GM18867 (cell line): ENCODE measurements around the gene CLPTM1L.
"Not testable (repeated sequence)": the region's sequence is repeated elsewhere in the genome, so short reads cannot be mapped to it uniquely, and the experiment has no call there.

Source experiments
- ATAC-seq: cut with Tn5 transposase; IDR thresholded peaks from one replicate; pipeline ENCODE4 v1.9.1; 2021; ENCODE audit warnings: mild to moderate bottlenecking, moderate library complexity; ENCODE audit not compliant: unreplicated experiment

The CLPTM1L gene

GRCh38 chr5:1381370-1382247, 36.7 kb upstream of the CLPTM1L start:
- no peak for ATAC-seq

DNA sequence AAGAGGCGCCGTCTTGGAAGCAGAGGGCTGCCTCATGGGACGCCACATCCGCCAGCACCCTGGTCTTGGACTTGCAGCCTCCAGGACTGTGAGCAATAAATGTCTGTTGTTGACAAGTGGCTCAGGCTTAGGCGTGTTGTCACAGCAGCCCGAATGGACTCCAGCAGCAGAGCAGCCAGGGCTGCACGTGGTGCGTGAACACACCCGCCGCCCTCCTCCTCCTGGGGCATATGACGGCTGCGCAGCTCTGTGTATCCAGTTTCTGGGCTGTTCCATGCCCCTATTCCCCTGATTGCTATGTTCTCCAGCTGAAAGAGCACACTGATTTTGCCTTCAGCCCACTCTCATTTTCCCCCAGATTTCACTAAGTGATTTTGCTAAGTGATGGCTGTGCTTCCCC, 36.0 kb upstream of the CLPTM1L start:
- no peak for ATAC-seq

GRCh38 chr5:1380011-1380817, 35.3 kb upstream of the CLPTM1L start:
- peak; percentile 70 for ATAC-seq

DNA sequence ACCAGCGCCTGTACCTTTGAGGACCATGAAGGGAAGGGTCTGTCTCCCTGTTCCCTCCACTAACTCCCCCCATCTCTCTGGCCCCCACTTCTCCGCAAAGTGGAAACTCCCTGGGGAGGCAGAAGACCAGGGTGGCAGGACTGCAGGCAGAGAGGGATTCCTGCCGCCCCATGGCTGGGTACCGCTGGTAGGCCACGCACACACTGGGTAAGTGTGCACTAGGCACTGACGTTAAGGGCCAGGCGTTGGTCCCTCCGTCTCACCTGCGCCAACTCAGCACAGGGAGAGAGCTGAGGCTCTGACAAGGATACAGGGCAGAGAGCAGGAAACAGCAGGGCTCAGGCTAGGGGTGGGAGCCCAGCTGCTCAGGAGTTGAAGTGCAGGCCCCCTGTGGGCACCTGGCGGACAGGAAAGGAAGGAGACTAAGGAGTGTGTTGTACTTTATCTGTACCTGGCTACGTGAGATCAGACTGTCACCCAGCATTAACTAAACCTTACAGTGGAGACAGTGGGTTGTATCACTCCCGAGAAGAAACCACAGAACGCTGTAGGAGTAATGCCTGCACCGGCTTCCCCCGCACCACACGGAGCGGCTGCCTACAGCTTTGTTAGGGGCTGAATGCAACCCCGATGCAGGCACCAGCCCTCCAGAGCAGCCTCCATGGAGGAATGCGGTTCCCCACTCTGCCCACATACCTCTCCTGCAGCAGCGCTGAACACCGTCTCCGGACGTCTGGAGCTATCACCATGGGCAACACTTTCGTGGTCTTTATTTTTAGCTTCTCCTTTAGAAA, 34.2 kb upstream of the CLPTM1L start:
- no peak for ATAC-seq

DNA sequence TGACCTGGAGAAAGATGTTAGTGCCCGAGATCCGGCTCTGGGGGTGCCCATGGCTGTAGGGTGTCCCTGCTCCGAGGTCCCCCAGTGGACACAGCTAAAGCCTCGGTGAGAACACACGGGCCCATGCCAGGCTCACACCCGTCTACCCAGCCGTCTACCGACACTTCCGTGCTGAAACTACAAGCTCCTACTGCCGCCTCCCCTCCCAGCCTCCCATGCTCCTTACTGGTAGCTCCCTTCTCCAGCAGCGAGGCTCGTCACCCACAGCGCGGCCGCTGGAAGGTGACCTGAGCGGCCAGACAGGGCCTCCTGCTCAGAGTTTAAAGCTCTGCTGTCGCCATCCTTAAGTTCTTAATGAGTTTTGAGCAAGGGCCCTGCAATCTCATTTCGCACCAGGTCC, 33.2 kb upstream of the CLPTM1L start:
- ATAC-seq = no peak

DNA sequence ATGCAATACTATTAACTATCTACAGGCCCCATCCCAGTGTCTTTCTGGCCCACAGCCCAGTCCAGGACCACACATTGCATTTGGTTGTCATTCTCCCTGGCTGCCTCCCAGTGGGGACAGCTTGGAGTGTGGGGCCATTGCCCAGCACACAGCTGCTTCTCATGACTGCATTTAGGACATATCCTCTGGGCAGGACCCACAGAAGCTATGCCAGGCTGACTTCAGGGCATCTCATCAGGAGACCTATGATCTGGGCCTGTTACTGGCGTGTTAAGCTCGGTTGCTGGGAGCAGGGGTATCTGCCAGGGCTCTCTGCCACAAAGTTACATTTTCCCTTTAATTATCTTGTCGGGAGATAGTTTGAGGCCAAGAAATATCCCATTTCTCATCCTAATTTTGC, 32.1 kb upstream of the CLPTM1L start:
- ATAC-seq = no peak

- no peak for ATAC-seq
Observed at GRCh38 chr5:1375871-1376810, 31.2 kb upstream of the CLPTM1L start.

DNA sequence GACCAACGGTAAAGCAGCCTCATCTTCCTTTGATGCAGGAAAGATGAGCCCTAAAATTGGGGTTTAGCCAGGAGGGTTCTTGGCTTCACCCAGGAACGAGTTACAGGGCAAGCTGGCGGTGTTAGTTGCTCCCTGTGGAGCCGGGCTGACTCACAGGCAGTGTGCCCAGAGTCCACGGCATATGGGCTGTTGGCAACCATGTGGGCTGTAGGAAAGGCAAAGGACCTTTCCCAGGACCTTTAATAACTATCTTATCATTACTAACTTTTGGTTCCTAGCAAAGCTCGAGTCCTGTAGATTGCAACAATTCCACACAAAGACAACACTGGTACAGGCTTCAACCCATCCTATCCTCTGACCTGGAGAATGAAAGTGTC, 29.8 kb upstream of the CLPTM1L start:
- no peak for ATAC-seq

- no peak for ATAC-seq
Observed at GRCh38 chr5:1374030-1374678, 29.3 kb upstream of the CLPTM1L start.

GRCh38 chr5:1371972-1372342, 27.1 kb upstream of the CLPTM1L start:
- not testable (repeated sequence) for ATAC-seq

GRCh38 chr5:1371218-1371971, 26.5 kb upstream of the CLPTM1L start:
- no peak for ATAC-seq

DNA sequence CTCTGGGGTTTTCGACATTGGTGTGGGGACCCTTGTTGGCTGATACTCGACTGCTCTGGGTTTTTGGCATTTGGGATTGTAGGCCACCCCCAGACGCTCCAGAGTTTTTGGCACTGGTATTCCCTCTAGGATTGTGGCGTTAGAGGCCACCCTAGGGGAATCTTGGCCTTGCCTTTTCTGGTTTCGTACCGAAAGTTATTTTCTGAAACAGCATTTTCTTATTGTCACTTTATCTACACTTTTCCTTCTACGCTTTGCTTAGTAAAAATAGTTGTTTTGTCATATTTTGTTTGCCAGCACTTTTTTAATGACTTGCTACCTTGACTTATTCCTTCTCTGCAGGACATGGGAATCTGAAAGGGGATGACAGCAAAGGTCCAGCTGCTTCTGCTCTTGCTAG, 25.1 kb upstream of the CLPTM1L start:
- no peak for ATAC-seq

DNA sequence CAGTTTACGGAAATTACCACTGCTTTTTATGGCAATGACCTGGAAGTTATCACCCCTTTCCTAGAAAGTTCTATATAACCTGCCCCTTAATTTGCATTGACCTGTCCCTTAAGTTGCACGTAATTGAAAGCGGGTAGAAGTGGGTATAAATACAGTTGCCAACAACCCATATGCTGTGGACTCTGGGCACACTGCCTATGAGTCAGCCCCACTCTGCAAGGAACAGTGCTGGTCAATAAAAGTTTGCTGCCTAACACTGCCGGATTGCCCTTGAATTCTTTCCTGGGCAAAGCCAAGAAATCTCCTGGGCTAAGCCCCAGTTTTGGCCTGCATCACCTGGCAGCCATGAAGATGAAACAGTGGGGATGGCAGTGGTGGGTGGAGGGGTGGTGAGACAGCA, 23.9 kb upstream of the CLPTM1L start:
- no peak for ATAC-seq

DNA sequence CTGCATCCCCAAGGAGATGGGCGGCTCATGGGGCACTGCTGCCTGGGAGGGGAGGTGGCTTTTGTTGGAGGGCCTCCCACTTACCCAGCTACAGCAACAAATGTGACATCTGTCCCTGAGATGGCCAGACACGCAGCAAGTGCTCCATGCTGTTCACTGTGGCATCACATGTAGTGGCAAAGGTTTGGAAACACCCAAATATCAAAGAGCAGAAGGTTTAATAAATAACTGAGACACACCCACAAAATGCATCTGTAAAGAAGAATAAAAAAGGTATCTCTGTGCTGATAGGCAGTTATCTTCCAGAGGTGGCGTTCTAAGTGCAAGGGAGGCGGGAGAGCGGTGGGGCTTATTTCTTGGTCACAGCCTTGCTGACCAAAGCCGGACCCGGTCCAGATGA, 23.3 kb upstream of the CLPTM1L start:
- ATAC-seq = no peak

GRCh38 chr5:1367149-1367548, 22.2 kb upstream of the CLPTM1L start:
- ATAC-seq = no peak

DNA sequence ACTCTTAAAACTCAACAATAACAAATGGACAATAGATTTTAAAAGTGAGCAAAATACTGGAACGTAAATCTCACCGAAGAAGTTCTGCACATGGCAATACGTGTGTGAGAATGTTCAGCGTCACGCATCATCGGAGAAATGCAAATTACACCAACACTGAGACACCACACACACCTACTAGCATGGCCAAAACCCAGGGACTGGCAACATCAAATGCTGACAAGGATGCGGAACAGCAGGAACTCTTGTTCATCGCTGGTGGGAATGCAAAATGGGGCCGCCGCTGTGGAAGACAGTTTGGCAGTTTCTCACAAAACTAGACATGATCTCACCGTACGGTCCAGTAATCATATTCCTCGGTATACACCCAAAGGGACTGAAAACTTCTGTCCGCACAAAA, 21.6 kb upstream of the CLPTM1L start:
- ATAC-seq = peak; percentile 74

DNA sequence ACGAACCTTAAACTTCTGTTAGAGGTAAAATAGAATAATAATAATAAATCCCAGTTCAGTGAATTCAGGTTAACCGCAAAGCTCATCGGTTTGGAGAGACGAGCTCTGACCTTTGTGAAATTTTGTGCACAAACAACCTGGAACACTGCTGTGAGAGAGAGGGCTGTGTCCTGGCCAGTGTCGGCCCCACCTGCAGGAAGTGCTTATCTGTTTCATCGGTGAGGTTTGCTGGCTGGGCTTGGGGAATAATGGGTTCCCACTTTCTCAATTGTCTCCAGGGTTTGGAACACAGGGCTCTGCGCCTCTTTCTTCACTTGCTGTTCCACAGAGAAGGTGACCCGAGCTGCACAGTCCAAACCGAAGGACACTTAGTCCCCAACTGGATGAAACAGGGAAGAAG, 19.3 kb upstream of the CLPTM1L start:
- no peak for ATAC-seq

DNA sequence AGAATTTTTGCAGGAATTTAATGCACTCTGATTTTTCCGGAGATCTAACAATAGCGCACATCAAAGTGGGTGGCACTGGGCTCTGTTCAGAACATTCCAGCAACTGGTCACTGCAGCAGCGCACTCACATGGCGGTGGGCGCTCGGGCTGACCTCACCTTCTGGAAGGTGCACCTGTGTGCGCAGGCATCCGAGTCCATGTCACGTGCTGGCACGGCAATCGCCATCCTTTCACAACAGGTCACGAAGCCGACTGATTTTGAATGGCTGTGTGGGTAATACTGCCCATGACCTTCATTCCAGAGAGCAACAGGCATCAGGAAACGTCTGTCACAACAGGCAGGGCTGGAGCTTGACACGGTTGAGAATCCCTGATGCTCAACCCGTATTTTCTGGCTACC, 18.7 kb upstream of the CLPTM1L start:
- no peak for ATAC-seq

DNA sequence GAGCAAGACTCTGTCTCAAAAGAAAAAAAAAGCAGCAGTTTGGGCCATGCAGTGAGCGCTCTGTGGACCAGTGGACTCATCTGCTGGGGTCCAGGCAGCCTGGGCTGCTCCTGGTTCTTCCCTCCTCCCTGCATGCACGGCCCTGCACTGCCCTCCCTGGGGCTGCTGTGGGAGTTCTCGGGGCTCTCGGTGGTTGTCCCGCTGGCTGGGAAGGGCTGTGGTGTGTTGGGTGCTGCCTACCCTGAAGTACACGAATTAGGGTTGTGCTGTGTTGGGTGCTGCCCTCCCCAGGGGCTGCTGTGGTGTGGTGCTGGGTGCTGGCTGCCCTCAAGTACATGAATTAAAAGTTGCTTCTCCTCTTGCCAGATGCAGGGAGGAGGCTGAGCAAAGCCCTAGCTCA, 18.3 kb upstream of the CLPTM1L start:
- no peak for ATAC-seq
